Suprapubic skin (tissue), 4 donors: Measurements from ENCODE around the gene UBE2S.

Experiments used
- CTCF ChIP-seq, 2 donors: fragments of 200-600 bp in 1 of 2; fragments of 450-650 bp in 1 of 2; sonication (generic) in 1 of 2; IDR thresholded peaks; one replicate each; pipeline ENCODE4 v1.5.1; 2016 to 2019; ENCODE audit warnings: antibody characterized with exemption in 2 of 2, mild to moderate bottlenecking in 1 of 2, moderate library complexity in 1 of 2
- POLR2A ChIP-seq, 2 donors: fragments of 450-650 bp; IDR thresholded peaks; one replicate each; pipeline ENCODE4 v1.6.1; 2017; ENCODE audit warnings: antibody characterized with exemption in 2 of 2, mild to moderate bottlenecking in 2 of 2, moderate library complexity in 2 of 2
- POLR2AphosphoS5 ChIP-seq, 3 donors: sonication (generic); formaldehyde crosslinking; IDR thresholded peaks; one replicate each; pipeline ENCODE4 v1.6.1; 2017; ENCODE audit warnings: antibody characterized with exemption in 3 of 3

GRCh38 chr19:55390461-55390880 is 17.1 kb downstream of the UBE2S start:
- TF ChIP-seq CTCF (IDR thresholded peaks at IDR 0.05), result no peak
- TF ChIP-seq POLR2A (IDR thresholded peaks at IDR 0.05), result no peak
- no peak for TF ChIP-seq POLR2AphosphoS5 (IDR thresholded peaks at IDR 0.05)
